ENCODE measurements around the gene DAB2.

DNA sequence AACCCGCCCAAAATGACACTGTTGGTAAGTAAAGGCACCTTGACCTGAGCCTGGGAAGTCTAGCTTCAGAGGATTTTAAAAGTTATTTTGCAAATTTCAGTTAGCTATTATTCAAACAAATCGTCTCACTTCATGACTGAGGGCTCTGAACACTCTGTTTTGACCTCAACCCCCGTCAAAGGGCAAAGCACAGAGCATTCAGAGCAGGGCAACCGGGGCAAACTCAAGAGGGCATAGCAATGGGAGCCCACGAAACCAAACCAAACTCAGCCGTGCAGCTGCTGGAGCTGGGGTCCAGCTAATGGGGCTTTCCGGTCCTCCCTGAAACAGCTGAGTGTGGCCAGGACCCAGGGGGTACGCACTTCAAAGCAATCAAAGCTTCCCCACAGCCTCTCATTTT, 62.1 kb downstream of the DAB2 start:
- TF ChIP-seq, protein P1, sequence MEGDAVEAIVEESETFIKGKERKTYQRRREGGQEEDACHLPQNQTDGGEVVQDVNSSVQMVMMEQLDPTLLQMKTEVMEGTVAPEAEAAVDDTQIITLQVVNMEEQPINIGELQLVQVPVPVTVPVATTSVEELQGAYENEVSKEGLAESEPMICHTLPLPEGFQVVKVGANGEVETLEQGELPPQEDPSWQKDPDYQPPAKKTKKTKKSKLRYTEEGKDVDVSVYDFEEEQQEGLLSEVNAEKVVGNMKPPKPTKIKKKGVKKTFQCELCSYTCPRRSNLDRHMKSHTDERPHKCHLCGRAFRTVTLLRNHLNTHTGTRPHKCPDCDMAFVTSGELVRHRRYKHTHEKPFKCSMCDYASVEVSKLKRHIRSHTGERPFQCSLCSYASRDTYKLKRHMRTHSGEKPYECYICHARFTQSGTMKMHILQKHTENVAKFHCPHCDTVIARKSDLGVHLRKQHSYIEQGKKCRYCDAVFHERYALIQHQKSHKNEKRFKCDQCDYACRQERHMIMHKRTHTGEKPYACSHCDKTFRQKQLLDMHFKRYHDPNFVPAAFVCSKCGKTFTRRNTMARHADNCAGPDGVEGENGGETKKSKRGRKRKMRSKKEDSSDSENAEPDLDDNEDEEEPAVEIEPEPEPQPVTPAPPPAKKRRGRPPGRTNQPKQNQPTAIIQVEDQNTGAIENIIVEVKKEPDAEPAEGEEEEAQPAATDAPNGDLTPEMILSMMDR (IDR thresholded peaks at IDR 0.05; ENCODE audit: insufficient read depth, low read length, poor library complexity, severe bottlenecking): no peak
- no peak for TF ChIP-seq EZH2phosphoT487 (conservative IDR thresholded peaks at IDR 0.05; ENCODE audit: low read length)

Data from SU-DHL-6 (cell line).